SK-N-MC (cell line): ENCODE data around the gene RIN3.

ENCODE experiments used
- EZH2 ChIP-seq: fragments of 200-600 bp; sonication (generic); IDR thresholded peaks from one replicate; pipeline ENCODE4 v1.6.1; 2017; ENCODE audit warnings: antibody characterized with exemption
- FOXP2 ChIP-seq: optimal IDR thresholded peaks from 2 replicates; pipeline ENCODE3; 2011; ENCODE audit warnings: mild to moderate bottlenecking, moderate library complexity; ENCODE audit not compliant: insufficient read depth; ENCODE audit errors: extremely low read length, control extremely low read depth
- POLR2AphosphoS5 ChIP-seq: IDR thresholded peaks from 2 replicates; pipeline ENCODE4 v1.6.1; 2012; ENCODE audit warnings: mild to moderate bottlenecking, low read depth, low read length, borderline replicate concordance

DNA sequence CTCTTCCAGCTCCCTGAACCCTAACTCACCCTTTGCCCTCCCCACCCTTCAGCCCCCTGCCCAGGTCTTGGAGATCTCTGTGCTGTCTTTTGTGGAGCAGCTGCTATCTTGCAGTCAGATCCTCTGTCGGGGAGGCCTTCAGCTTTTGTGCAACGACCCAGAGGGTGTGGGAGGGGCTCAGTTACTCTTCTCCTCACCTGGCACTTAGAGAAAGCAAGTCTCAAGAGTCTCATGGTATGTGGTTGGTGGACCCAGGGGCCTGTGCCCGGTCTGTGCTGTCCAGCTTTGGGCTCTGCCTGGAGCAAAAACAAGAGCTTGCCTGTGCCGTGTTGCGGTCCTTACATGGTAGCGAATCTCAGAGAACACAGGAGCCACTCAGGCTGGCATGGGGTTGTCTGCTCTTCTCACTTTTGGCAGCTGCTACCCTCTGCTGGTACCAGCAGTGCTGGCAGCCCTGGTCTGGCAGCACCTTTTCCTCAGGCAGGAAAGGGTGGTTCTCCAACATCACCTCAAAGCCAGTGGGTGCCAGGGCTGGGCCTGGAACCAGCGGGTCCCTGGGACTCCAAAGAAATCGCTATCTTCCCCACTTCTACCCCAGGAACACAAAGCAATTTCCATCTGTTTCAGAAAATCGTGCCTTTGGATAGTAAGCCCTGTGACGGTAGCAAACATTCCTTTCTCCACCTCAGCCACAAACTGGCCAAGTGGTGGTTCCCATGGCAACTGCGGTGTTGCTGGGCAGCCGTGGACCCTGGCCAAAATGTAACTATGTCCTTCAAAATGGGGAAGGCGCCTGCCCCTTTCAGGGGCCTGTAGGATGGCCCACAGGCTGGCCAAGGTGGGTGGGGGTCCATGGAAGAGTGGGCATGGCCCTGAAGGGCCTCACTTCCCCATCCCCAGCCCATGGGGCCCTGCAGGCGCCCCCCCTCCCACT is 90.0 kb downstream of the RIN3 start:
- TF ChIP-seq EZH2: no peak
- TF ChIP-seq POLR2AphosphoS5: no peak
- TF ChIP-seq FOXP2: no peak
